ENCODE measurements around the gene MTSS2.

MTSS2 gene

GRCh38 chr16:70659953-70660671 lies 25.7 kb downstream of the MTSS2 start:
- H3K9me3 ChIP-seq: no peaks in the 10 kb centered on the region
- H3K36me3 ChIP-seq: peaks cover 17% of the 10 kb centered on the region
- no peak overlapping the region for H3K27ac ChIP-seq
- no peaks in the 10 kb centered on the region for H3K4me1 ChIP-seq (ENCODE audit: control insufficient read depth in 1 of 2, insufficient read depth in 1 of 2, low read depth in 1 of 2, low read length in 1 of 2)
- no peak for TF ChIP-seq CTCF (IDR thresholded peaks at IDR 0.05)
- H3K4me3 ChIP-seq (ENCODE audit: low read depth in 1 of 2, low read length in 1 of 2): no peak overlapping the region
- no peaks in the 10 kb centered on the region for H3K27me3 ChIP-seq

- no peaks in the 10 kb centered on the region for H3K4me1 ChIP-seq (ENCODE audit: control insufficient read depth in 1 of 2, insufficient read depth in 1 of 2, low read depth in 1 of 2, low read length in 1 of 2)
- no peak overlapping the region for H3K4me3 ChIP-seq (ENCODE audit: low read depth in 1 of 2, low read length in 1 of 2)
- no peaks in the 10 kb centered on the region for H3K27me3 ChIP-seq
- H3K36me3 ChIP-seq: peaks cover 16% of the 10 kb centered on the region
- no peaks in the 10 kb centered on the region for H3K9me3 ChIP-seq
- no peak for TF ChIP-seq CTCF (IDR thresholded peaks at IDR 0.05)
- no peak overlapping the region for H3K27ac ChIP-seq
Observed at GRCh38 chr16:70659546-70659945, 26.3 kb downstream of the MTSS2 start.

- H3K27me3 ChIP-seq: no peaks in the 10 kb centered on the region
- H3K36me3 ChIP-seq: peaks cover 10% of the 10 kb centered on the region
- no peak overlapping the region for H3K4me3 ChIP-seq (ENCODE audit: low read depth in 1 of 2, low read length in 1 of 2)
- no peak overlapping the region for H3K27ac ChIP-seq
- TF ChIP-seq CTCF (IDR thresholded peaks at IDR 0.05): no peak
- peaks cover 0 to 3% of the 10 kb centered on the region in 2 experiments for H3K4me1 ChIP-seq (ENCODE audit: control insufficient read depth in 1 of 2, insufficient read depth in 1 of 2, low read depth in 1 of 2, low read length in 1 of 2)
- no peaks in the 10 kb centered on the region for H3K9me3 ChIP-seq
Observed at GRCh38 chr16:70658921-70659320, 26.9 kb downstream of the MTSS2 start.

DNA sequence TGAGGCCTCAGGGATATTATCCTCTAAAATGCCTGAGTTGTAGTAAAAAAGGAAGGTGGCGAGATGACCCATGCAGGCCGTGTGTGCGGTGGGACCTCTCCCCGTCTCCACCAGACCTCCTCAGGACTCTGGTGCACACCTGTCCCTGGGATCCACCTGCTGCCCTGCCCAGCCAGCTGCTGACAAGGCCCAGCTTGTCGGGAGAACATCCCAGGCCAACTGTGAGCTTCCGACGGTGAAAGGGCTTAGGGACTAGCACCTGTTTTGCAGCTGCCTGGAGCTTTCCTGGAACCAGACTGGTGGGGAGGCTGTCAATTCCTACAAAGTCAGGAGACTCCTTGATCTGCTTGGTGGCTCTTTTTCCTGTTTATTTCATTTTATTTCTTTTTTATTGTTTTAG lies 27.9 kb downstream of the MTSS2 start:
- TF ChIP-seq CTCF (IDR thresholded peaks at IDR 0.05): no peak
- H3K4me3 ChIP-seq (ENCODE audit: low read depth in 1 of 2, low read length in 1 of 2): no peak overlapping the region

DNA sequence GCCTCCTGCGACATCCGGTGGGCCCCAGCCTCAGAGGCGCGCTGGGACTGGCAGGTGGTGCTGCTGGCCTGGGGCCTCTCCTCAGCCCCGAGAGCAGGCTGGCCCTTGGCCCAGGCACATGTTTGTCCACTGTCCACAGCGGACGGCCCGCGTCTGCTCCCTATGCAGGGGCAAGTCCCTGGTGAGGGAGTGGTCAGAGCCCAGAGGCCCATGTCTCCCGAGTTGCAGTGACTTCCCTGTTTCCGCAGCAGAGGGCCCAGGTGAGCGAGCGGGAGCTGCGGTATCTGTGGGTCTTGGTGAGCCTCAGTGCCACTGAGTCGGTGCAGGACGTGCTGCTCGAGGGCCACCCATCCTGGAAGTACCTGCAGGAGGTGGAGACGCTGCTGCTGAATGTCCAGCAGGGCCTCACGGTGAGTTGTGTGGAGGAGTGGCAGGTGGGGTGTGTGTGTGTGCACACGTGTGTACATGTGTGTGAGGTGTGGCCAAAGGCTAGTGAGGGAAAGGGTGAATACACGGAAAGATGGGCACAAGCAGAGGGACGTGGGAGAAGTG lies 29.1 kb downstream of the MTSS2 start:
- Histone ChIP-seq H3K4me3 (ENCODE audit: low read depth in 1 of 2, low read length in 1 of 2) (no peak overlapping the region), H3K27ac (no peak overlapping the region), H3K9me3 (no peaks in the 10 kb centered on the region), H3K4me1 (ENCODE audit: control insufficient read depth in 1 of 2, insufficient read depth in 1 of 2, low read depth in 1 of 2, low read length in 1 of 2) (peaks cover 0 to 4% of the 10 kb centered on the region in 2 experiments), H3K36me3 (no peaks in the 10 kb centered on the region), H3K27me3 (no peaks in the 10 kb centered on the region)
- TF ChIP-seq CTCF (IDR thresholded peaks at IDR 0.05): no peak

More for the DNA sequence above, 27.9 kb downstream of the MTSS2 start:
- Histone ChIP-seq H3K27me3 (no peaks in the 10 kb centered on the region), H3K36me3 (peaks cover under 1% of the 10 kb centered on the region), H3K4me1 (ENCODE audit: control insufficient read depth in 1 of 2, insufficient read depth in 1 of 2, low read depth in 1 of 2, low read length in 1 of 2) (peaks cover 0 to 4% of the 10 kb centered on the region in 2 experiments), H3K27ac (no peak overlapping the region), H3K9me3 (no peaks in the 10 kb centered on the region)

Measured in neutrophil (primary cell).